K562 (cell line): ENCODE data around the gene RNF41. TPM values are rescaled to one million over a fixed set of nuclear protein-coding genes. Genes with fewer than 3 reads are reported as not detected.
A peak's percentile ranks its signal among the peaks of the same experiment; 100 is the strongest.

Source experiments
- CCNT2 ChIP-seq: IDR thresholded peaks from 2 replicates; pipeline ENCODE4 v1.6.1; 2011; ENCODE audit warnings: borderline replicate concordance, low read depth, mild to moderate bottlenecking, moderate library complexity, mixed read lengths, low read length; ENCODE audit not compliant: insufficient read length; ENCODE audit errors: extremely low read depth
- GATAD2A ChIP-seq: fragments of 450-650 bp; IDR thresholded peaks from 2 replicates; pipeline ENCODE4 v1.6.1; 2017
- HDAC2 ChIP-seq: fragments of 450-650 bp; IDR thresholded peaks from 2 replicates; pipeline ENCODE4 v1.6.1; 2016; ENCODE audit warnings: mild to moderate bottlenecking
- HIVEP1 ChIP-seq: fragments of 250-450 bp; sonication (Bioruptor Pico); IDR thresholded peaks from 2 replicates; pipeline ENCODE4 v1.4.0; 2020; ENCODE audit warnings: mild to moderate bottlenecking
- HMG20B ChIP-seq: fragments of 250-450 bp; sonication (Bioruptor Pico); IDR thresholded peaks from 2 replicates; pipeline ENCODE4 v1.5.0; 2021; ENCODE audit warnings: mild to moderate bottlenecking
- KDM5B ChIP-seq: fragments of 200-600 bp; sonication (generic); IDR thresholded peaks from 2 replicates; pipeline ENCODE4 v1.6.1; 2012; ENCODE audit warnings: low read depth, mild to moderate bottlenecking, moderate library complexity, low read length, control low read depth, inconsistent platforms; ENCODE audit not compliant: insufficient replicate concordance
- MAFG ChIP-seq: fragments of 450-650 bp; conservative IDR thresholded peaks from 2 replicates; pipeline ENCODE4 v1.6.1; 2016; ENCODE audit warnings: missing genetic modification characterization, missing compliant biosample characterization
- MTA1 ChIP-seq: fragments of 450-650 bp; IDR thresholded peaks from 2 replicates; pipeline ENCODE4 v1.6.1; 2017; ENCODE audit warnings: borderline replicate concordance
- MXI1 ChIP-seq: IDR thresholded peaks from 2 replicates; pipeline ENCODE4 v1.6.1; 2011; ENCODE audit warnings: low read depth, mild to moderate bottlenecking, improper control_type of control experiment, low read length
- NBN ChIP-seq: fragments of 450-650 bp; IDR thresholded peaks from 2 replicates; pipeline ENCODE4 v1.6.1; 2016; ENCODE audit warnings: low read depth, mild to moderate bottlenecking
- PCBP1 ChIP-seq: fragments of 200-400 bp; formaldehyde crosslinking; IDR thresholded peaks from 2 replicates; pipeline ENCODE4 v1.6.1; 2018; ENCODE audit warnings: mild to moderate bottlenecking, low read depth, low read length; ENCODE audit not compliant: poor library complexity, severe bottlenecking
- PHB2 ChIP-seq: fragments of 450-650 bp; IDR thresholded peaks from 2 replicates; pipeline ENCODE4 v1.6.1; 2017; ENCODE audit warnings: low read depth
- POLR2A ChIP-seq: fragments of 450-650 bp; conservative IDR thresholded peaks from 2 replicates; pipeline ENCODE4 v1.6.1; 2016
- POLR2AphosphoS5 ChIP-seq: IDR thresholded peaks from 2 replicates; pipeline ENCODE4 v1.6.1; 2011; ENCODE audit warnings: mild to moderate bottlenecking, low read depth, low read length, moderate library complexity; ENCODE audit not compliant: control insufficient read depth, insufficient read depth
- RBM17 ChIP-seq: fragments of 200-400 bp; formaldehyde crosslinking; IDR thresholded peaks from 2 replicates; pipeline ENCODE4 v1.6.1; 2017; ENCODE audit warnings: low read depth, mild to moderate bottlenecking, low read length, borderline replicate concordance
- SIRT6 ChIP-seq: IDR thresholded peaks from one replicate; pipeline ENCODE4 v1.6.1; 2012; ENCODE audit warnings: low read depth, mild to moderate bottlenecking, control low read depth, inconsistent platforms, low read length, moderate library complexity
- SMAD3 ChIP-seq: fragments of 450-650 bp; formaldehyde crosslinking; conservative IDR thresholded peaks from 2 replicates; pipeline ENCODE4 v1.4.0; 2020; ENCODE audit warnings: mild to moderate bottlenecking
- STAT5A ChIP-seq: IDR thresholded peaks from 2 replicates; pipeline ENCODE4 v1.6.1; 2012; ENCODE audit warnings: low read length, inconsistent platforms, borderline replicate concordance
- TRIM24 ChIP-seq, 2 experiments: fragments of 450-650 bp; IDR thresholded peaks; 2 replicates each; pipeline ENCODE4 v1.6.1; 2016
- polyA plus RNA-seq, 8 experiments: library from polyadenylated mRNA; depleted of rRNA in 4 of 8; stranded (reverse) in 5 of 8; unstranded in 3 of 8; fragments of >200 nt; fragmentation: Nextera tagmentation in 2 of 8; fragmentation: Illumina TruSeq in 1 of 8; extraction: Ambion mirVana in 2 of 8; extraction: Trizol in 1 of 8; gene quantifications; 2 replicates each; pipeline versions ENCODE4 v1.2.1 to v1.2.3, GENCODE V29; 2011 to 2014; ENCODE audit warnings: inconsistent platforms in 1 of 8, missing spikeins in 1 of 8
- total RNA-seq, 7 experiments: library from RNA; depleted of rRNA in 6 of 7; stranded (reverse); fragments of >200 nt in 6 of 7; fragmentation: Illumina TruSeq in 2 of 7; extraction: Trizol in 2 of 7; gene quantifications; 2 replicates each; pipeline versions ENCODE4 v1.2.1 to v1.2.3, GENCODE V29; 2011 to 2021; ENCODE audit warnings: low replicate concordance in 1 of 7
- TF ChIP-seq, protein P1 (sequence below): sonication (generic); formaldehyde crosslinking; IDR thresholded peaks from 2 replicates; pipeline ENCODE4 v1.8.1; 2023; ENCODE audit warnings: mild to moderate bottlenecking, missing genetic modification reagents
- TF ChIP-seq, protein P2 (sequence below): fragments of 450-650 bp; IDR thresholded peaks from 2 replicates; pipeline ENCODE4 v1.7.0; 2016; ENCODE audit warnings: borderline replicate concordance
- TF ChIP-seq, protein P3 (sequence below): fragments of 450-650 bp; conservative IDR thresholded peaks from 2 replicates; pipeline ENCODE4 v1.6.1; 2016; ENCODE audit warnings: missing genetic modification characterization, low read depth, mild to moderate bottlenecking, missing compliant biosample characterization, moderate library complexity
- TF ChIP-seq, protein P4 (sequence below), 2 experiments: IDR thresholded peaks; 2 replicates each; pipeline ENCODE4 v1.6.1; 2012; ENCODE audit warnings: improper control_type of control experiment in 2 of 2, low read depth in 2 of 2, low read length in 2 of 2, borderline replicate concordance in 1 of 2

The RNF41 gene
- total and polyA plus RNA-seq, 9 of the 15 experiments (the other 6 are each of a cell fraction or from before 2014, with no cell fraction given) = 28.2 to 46.8 (median 33.8) TPM

DNA sequence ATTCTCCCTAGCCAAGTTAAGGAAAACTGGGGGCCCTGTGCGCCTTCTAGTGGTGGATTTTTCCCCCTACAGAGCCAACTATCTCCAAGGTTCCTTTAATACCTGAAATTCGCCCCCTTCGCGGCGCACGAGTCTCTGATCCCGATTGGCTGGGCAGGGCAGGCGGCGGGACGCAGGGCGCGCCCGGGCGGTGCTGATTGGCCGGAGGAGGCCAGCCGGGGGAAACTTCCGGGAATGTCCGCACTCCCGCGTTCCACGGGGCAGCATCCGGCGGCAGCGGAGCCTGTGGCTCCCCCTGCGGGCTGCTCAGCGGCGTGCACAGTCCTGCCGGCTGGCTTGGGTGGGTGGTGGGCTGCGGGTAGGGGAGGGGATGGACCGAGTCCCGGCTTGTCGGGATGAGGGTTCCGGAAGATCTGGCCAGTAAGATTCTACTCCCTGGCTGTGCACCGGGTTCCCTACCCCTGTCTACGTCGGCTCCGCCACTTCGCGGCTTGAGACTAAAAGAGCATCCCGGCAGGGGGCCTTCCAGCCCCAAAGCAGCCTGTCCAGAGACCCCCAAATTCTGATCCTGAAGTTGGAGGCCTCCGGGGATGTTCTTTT is 2.5 kb upstream of the RNF41 start, which contains the start of gene NABP2 (continued):
- TF ChIP-seq PCBP1 = peak; percentile 80
- TF ChIP-seq, protein P1, sequence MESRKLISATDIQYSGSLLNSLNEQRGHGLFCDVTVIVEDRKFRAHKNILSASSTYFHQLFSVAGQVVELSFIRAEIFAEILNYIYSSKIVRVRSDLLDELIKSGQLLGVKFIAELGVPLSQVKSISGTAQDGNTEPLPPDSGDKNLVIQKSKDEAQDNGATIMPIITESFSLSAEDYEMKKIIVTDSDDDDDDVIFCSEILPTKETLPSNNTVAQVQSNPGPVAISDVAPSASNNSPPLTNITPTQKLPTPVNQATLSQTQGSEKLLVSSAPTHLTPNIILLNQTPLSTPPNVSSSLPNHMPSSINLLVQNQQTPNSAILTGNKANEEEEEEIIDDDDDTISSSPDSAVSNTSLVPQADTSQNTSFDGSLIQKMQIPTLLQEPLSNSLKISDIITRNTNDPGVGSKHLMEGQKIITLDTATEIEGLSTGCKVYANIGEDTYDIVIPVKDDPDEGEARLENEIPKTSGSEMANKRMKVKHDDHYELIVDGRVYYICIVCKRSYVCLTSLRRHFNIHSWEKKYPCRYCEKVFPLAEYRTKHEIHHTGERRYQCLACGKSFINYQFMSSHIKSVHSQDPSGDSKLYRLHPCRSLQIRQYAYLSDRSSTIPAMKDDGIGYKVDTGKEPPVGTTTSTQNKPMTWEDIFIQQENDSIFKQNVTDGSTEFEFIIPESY (CRISPR knock-in tag) = peak; percentile 85
- TF ChIP-seq, protein P2, sequence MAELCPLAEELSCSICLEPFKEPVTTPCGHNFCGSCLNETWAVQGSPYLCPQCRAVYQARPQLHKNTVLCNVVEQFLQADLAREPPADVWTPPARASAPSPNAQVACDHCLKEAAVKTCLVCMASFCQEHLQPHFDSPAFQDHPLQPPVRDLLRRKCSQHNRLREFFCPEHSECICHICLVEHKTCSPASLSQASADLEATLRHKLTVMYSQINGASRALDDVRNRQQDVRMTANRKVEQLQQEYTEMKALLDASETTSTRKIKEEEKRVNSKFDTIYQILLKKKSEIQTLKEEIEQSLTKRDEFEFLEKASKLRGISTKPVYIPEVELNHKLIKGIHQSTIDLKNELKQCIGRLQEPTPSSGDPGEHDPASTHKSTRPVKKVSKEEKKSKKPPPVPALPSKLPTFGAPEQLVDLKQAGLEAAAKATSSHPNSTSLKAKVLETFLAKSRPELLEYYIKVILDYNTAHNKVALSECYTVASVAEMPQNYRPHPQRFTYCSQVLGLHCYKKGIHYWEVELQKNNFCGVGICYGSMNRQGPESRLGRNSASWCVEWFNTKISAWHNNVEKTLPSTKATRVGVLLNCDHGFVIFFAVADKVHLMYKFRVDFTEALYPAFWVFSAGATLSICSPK = no peak
- no peak for TF ChIP-seq PHB2
- no peak for TF ChIP-seq SMAD3
- no peak for TF ChIP-seq MAFG (tag)
- no peak for TF ChIP-seq HMG20B (CRISPR knock-in tag)
- no peak for TF ChIP-seq HDAC2
- 0 out of 2 replicates have a peak, but pooled peaks have one; percentile 65 for TF ChIP-seq GATAD2A
- no peak for TF ChIP-seq HIVEP1 (CRISPR knock-in tag)
- TF ChIP-seq CCNT2 = peak; percentile 85
- TF ChIP-seq RBM17 = no peak
- no peak for TF ChIP-seq TRIM24 (IDR thresholded peaks at IDR 0.05)
- TF ChIP-seq SIRT6 = no peak
- TF ChIP-seq, protein P3, sequence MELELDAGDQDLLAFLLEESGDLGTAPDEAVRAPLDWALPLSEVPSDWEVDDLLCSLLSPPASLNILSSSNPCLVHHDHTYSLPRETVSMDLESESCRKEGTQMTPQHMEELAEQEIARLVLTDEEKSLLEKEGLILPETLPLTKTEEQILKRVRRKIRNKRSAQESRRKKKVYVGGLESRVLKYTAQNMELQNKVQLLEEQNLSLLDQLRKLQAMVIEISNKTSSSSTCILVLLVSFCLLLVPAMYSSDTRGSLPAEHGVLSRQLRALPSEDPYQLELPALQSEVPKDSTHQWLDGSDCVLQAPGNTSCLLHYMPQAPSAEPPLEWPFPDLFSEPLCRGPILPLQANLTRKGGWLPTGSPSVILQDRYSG (tag) = no peak
- TF ChIP-seq STAT5A = no peak; the same call in 1 of the 2 replicates
- TF ChIP-seq NBN = no peak
- peak; percentile 33; the same call in 1 of the 2 replicates for TF ChIP-seq MXI1
- TF ChIP-seq POLR2A = 0 out of 2 replicates have a peak, but pooled peaks have one; percentile 51
- TF ChIP-seq, protein P4, sequence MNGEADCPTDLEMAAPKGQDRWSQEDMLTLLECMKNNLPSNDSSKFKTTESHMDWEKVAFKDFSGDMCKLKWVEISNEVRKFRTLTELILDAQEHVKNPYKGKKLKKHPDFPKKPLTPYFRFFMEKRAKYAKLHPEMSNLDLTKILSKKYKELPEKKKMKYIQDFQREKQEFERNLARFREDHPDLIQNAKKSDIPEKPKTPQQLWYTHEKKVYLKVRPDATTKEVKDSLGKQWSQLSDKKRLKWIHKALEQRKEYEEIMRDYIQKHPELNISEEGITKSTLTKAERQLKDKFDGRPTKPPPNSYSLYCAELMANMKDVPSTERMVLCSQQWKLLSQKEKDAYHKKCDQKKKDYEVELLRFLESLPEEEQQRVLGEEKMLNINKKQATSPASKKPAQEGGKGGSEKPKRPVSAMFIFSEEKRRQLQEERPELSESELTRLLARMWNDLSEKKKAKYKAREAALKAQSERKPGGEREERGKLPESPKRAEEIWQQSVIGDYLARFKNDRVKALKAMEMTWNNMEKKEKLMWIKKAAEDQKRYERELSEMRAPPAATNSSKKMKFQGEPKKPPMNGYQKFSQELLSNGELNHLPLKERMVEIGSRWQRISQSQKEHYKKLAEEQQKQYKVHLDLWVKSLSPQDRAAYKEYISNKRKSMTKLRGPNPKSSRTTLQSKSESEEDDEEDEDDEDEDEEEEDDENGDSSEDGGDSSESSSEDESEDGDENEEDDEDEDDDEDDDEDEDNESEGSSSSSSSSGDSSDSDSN (IDR thresholded peaks at IDR 0.05; ENCODE audit: borderline replicate concordance in 1 of 2, low read depth in 2 of 2, low read length in 2 of 2) = peak in 1 of 2 experiments; percentile 68; a peak in 1 of 4 replicates
- TF ChIP-seq KDM5B = peak; percentile 40
- TF ChIP-seq POLR2AphosphoS5 = 0 out of 2 replicates have a peak, but pooled peaks have one; percentile 44
- no peak for TF ChIP-seq MTA1
